GM19239 (cell line): ENCODE results near the gene GIPC2.
"Not testable (repeated sequence)": the region's sequence is repeated elsewhere in the genome, so short reads cannot be mapped to it uniquely, and the experiment has no call there.

ENCODE experiments used
- DNase-seq: peaks from one replicate; pipeline ENCODE4 v3.0.0; 2011; ENCODE audit warnings: low spot score; ENCODE audit not compliant: insufficient read length
- FAIRE-seq: peaks from 2 replicates; lab custom pipeline; 2011; peaks lifted over from hg19 to GRCh38; lab: Jason Lieb, UNC

The GIPC2 gene, protein sequence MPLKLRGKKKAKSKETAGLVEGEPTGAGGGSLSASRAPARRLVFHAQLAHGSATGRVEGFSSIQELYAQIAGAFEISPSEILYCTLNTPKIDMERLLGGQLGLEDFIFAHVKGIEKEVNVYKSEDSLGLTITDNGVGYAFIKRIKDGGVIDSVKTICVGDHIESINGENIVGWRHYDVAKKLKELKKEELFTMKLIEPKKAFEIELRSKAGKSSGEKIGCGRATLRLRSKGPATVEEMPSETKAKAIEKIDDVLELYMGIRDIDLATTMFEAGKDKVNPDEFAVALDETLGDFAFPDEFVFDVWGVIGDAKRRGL

DNA sequence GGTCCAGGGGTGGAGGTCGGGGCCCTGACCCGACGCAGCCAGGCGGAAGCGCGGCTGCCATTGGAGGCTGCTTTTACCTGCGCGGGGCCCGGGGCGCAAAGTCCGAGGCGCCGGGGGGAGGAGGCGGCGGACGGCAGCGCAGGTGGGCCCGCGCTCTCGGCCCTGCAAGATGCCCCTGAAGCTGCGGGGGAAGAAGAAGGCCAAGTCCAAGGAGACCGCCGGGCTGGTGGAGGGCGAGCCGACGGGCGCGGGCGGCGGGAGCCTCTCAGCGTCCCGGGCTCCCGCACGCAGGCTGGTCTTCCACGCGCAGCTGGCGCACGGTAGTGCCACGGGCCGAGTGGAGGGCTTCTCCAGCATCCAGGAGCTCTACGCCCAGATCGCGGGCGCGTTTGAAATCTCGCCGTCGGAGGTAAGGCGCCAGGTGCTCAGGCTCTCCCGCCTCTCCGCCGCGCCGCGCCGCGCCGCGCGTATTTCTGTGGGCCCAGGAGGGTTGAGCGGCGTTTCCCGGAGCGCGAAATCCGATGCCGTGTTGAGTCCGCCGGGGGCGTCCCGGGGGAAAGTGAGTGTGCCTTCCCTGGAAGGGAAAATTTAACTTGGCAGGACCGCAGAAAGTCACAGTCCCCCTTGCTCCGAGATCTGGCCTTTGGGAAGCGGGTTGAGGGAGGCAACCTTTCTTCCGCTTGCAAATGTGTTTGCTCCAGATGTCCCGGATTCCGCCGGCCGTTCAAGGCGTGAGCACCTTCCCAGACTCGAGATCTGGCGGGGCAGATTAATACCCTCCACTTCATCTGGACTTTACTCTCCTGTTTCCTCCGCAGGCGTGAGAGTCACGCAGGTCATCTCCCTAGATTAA lies at the start of gene GIPC2:
GIPC2 (plus strand) TSS at position 41 of the 853 bp plus-strand sequence; CDS start at position 170, 129 bp downstream.
- no peak for DNase-seq
- FAIRE-seq: no peak

DNA sequence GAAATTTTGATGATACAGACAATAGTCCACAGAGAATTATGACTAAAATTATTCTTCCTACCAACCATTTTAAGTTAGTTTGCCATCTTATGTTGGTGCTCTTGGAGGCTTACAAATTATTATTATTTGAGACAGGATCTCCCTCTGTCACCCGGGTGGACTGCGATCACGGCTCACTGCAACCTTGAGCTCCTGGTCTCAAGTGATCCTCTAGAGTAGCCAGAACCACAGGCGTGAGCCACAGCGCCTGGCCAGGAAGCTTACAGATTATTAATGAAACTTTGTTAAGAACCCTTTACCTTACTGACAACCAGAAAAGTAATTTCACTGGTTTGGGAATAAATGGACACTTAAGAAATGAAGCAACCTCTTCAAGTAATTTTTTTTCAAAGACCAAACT lies 49.0 kb upstream of the GIPC2 start:
- DNase-seq (no peak), FAIRE-seq (no peak)

DNA sequence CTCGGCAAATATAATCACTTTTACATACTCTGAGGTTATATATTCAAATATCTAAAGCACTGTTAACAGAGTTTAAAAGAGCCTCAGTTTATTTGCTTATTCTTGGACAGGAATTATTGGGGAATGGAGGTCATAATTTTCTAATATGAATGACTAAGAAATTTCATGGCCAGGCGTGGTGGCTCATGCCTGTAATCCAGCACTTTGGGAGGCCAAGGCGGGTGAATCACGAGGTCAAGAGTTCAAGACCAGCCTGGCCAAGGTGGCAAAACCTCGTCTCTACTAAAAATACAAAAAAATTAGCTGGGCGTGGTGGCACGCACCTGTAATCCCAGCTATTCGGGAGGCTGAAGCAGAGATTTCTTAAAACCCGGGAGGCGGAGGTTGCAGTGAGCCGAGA lies 45.2 kb upstream of the GIPC2 start:
- FAIRE-seq: not testable (repeated sequence)

DNA sequence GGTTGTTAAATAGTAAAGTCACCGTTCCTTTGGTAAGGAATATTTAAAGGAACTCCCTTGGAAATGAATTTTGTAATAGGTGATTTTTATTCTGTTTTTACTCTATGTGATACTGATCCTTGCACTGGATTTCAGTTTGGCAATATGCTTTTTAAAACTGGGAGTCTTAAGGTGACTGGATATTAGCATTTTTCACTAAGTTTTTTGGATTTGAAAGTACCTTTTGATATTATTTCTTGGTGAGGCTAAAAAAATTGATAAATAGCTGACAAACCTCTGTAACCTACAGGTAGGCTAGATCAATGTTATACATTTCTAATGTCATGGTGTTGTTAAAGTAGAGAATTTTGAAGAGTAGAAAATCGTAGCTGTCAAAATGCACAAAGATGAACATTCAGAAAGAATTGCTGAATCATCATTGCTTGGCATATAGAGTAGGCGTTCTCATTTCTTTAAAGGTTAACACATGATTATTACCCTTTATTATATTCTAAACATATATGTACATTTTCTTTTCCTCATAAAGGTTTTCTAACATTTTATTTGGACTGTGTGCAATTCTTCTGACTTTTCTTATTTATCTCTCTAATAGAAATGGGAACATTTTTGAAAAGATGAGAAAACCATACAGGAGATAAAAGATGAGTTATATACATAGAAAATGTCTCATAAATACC lies 42.6 kb upstream of the GIPC2 start:
- peak; percentile 82 for FAIRE-seq
- DNase-seq: no peak

More for the DNA sequence above, 45.2 kb upstream of the GIPC2 start:
- not testable (repeated sequence) for DNase-seq

DNA sequence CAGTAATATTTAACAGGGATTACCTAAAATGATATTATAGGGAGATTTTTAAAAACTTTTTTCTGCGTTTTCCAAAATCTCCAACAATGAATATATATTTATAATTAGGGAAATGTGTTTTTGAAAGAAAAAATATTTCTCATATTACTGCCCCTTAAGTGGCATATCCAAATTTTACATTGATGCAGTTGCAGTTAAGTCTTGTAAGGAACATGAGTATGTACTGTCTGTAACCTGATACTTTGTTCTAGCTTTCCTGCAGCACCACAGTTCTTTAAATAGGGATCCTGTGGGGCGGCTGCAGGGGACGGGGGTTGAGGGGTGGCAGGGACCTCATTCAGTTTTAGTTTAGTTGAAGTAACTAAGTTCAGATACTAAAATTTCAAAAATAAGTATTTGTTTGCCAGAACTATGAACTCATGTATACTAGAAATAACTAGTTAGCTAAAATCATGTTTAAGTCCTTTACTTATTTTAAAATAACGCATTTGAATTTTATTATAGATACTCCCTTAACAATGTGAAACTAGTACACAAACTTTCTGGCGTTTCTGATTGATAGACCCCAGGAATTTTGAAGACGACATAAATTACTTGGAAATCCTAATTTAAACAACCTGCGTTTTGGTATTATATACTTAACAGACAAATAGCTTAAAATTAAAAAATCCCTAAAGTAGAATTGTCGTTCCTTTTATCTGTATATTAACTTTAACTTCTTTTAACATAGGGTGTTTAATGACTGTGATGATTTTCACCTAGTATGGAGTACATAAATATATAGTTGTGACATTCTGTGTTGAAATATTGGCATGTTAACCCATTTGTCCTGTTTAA lies 41.7 kb upstream of the GIPC2 start:
- FAIRE-seq: no peak
- DNase-seq: peak; percentile 8

DNA sequence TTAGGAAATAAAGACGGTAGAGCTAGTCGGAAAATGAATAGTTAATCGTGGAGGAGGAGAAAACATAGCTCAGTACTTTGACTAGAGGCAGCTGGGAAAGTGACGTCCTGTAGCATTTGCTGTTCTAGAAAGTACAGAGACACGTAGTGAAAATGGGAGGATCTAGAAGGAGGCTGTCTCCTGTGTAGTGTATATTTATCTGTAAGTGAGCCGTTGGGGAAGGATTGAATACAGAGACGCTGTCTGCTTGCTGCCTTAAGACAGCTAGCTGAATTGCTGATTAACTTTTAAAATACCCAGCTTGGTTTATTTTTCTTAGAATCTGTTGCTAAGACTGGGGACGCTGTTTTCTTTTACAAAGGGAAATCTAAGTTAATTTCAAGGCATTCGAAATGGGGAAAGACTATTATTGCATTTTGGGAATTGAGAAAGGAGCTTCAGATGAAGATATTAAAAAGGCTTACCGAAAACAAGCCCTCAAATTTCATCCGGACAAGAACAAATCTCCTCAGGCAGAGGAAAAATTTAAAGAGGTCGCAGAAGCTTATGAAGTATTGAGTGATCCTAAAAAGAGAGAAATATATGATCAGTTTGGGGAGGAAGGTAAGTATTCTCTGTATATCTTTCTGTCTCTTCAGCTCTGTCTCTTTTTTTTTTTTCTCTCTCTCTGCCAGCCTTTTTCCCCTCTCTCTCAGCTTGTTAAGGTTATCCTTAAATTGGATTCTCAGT lies 40.9 kb upstream of the GIPC2 start, which contains the start of gene DNAJB4:
DNAJB4 (plus strand) TSS at position 221 of the 729 bp plus-strand sequence; CDS start at position 393, 172 bp downstream.
- FAIRE-seq (peak; percentile 98), DNase-seq (peak; percentile 44)

DNA sequence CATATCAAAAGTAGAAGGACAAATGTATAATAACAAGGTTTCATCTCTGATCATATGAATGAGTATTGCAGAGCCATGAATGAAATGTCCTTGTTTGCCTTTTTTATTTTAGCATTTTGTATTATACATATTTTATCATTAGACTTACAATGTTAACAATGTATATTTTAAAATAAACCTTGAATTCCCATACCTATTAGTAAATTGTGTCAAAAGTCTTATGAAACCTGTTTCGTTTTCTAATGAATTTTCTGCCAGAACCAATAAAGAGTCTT lies 40.4 kb upstream of the GIPC2 start:
- FAIRE-seq (peak; percentile 39), DNase-seq (no peak)

DNA sequence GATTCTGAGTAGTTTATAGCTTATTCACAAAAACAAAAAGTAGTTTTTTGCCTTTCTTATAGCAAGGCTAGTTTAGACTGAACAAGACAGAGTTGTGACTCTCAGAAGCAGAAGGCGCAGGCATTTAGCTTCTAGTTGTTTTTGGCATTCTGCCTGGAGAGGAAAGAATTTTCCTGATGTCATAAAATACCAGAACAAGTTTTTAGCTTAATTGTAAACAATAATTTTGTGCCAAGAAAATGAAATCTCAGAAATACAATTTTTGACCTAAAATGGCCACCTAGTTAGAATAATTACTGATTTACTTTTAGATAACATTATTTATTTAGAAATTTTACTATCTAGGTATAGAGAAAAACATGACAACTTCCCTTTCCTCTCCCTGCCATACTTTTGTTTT lies 40.0 kb upstream of the GIPC2 start:
- DNase-seq (no peak), FAIRE-seq (no peak)

DNA sequence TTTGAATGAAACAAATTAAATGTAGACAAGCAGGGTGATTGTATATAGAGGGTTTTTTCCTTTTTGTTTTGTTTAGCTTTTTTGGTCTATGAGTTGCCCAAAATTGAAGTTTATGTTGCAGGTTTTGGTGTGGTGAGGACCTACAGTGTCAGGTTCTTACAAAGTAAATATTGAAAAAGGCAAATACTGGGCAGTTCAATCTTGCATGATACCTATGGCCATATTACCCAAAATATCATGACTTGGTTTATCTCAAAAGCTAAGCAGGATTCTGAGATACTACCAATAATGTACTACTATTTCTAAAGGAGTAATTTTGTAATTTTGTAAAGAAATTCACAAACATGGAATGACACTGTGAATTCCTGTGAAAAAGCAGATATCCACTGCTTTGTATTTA lies 39.2 kb upstream of the GIPC2 start:
- DNase-seq (no peak), FAIRE-seq (peak; percentile 75)

DNA sequence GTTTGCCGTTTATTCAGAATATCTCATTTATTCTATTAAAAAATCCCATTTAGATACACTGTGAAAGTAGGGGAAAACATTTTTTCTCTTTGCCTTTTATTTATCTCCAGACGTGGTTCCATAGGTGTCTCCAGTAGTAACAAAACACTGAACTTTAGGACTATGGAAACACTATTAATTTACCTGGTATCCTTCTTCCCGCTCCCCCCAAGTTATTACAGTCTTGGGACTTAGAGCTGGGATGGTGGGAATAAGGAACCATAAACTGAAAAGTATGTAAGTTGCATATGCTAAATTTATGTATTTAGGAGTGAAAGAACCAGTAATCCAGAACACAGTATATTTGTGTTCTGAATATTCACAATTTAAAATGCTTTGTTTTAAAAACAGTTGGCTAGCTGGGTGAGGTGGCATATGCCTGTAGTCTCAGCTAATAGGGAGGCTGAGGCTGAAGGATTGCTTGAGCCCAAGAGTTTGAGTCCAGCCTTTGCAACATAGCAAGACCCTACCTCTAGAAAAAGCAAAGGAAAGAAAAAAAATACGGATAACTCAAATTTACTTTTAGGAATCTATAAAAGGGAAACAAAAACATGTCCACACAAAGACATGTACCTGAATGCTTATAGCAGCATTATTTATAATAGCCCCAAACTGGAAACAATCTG lies 38.0 kb upstream of the GIPC2 start:
- DNase-seq (no peak), FAIRE-seq (no peak)

DNA sequence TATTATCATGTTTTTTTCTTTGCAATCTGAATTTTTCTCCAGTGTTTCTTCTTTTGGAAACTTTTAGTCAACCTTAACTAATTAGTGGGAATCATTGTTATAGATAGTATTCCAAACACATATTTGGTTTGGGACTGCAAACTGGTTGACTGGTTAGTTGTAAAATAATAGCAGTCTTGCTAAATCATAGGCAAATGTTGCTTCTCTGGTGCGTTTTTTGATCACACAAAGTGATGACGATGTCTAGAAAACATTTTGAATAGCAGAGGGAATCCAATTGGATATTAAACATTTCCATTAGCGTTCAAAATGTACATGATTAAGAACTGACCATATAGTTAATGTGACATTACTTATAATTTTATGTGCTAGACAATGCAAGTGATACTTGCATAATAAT lies 36.5 kb upstream of the GIPC2 start:
- DNase-seq (no peak), FAIRE-seq (no peak)

DNA sequence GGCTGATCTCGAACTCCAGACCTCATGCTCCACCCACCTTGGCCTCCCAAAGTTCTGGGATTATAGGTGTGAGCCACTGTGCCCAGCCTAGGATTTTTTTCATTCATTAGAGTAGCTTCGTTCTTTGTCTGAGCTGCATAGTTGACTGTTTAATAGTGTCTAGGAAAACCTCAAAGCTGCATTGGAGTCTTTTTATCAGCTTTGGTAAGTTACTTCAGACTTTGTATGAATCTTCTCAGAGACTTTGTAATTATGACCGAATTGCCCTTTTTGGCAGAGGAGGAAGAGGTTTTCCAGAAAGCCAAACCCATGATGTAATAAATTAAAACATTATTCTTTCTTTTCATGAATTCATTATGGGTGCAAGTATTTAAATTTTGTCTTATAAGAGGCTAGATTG lies 35.9 kb upstream of the GIPC2 start:
- no peak for FAIRE-seq
- no peak for DNase-seq

DNA sequence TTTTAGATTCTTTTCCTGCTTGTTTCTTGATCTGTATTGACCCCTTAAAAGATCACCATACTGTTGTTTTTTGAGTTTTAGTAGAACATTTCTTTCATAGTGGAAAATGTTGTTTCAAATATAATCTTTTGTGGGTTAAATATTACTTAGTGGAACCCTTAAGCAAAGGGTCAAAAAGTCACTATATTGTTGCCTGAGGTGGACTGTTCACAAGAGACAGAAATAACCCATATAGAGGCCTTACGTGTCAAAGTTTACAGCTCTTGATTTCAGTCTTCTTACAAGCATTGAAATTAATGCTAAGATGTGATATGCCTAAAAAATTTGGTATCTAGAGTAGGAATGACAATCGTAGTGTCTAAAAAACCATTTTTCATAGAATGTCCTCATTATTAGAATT lies 34.7 kb upstream of the GIPC2 start:
- FAIRE-seq (peak; percentile 11), DNase-seq (no peak)

DNA sequence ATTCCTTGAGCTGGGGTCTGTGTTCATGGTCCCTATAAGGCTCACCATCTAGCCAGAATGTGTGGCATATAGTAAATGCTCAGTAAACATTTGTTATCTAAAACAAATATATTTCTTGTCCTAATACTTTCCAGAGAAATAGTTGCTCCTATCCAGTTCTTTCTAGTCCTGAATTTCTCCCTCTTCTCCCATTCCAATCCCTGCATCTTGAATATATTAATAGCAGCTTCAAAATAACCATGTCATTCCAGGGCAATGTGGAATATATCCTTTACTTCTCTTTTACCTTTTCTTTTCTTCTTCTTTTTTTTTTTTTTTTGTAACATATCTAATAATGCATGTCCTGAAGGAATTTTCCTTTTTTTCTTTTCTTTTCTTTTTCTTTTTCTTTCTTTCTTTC lies 30.6 kb upstream of the GIPC2 start:
- FAIRE-seq: no peak
- no peak for DNase-seq

DNA sequence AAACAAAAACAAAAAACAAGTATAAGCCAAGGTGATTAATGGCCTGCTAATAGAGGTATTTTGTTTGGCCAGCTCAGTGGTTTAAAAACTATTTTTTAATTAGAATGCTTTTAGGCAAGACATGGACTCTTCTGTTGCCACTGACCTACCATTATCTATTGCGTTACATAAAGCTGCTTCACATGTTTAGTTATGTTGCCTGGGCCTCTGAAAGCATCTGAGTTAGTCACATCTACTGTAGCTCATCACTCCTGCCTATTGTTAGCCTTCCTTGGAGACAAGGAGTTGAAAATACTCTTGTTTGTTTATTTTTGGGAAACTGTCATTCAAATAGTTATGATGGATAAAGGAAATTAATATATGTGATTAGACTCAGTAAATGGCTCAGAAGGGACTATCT lies 26.7 kb upstream of the GIPC2 start:
- DNase-seq: no peak
- no peak for FAIRE-seq

DNA sequence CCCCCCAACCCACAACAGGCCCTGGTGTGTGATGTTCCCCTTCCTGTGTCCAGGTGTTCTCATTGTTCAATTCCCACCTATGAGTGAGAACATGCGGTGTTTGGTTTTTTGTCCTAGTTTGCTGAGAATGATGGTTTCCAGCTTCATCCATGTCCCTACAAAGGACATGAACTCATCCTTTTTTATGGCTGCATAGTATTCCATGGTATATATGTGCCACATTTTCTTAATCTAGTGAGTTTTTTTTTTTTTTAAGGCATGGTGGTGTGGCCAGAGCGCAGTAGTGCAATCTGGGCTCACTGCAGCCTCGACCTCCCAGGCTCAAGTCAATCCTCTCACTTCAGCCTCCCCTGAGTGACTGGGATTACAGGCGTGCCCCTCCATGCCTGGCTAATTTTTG lies 24.6 kb upstream of the GIPC2 start:
- not testable (repeated sequence) for FAIRE-seq, DNase-seq

DNA sequence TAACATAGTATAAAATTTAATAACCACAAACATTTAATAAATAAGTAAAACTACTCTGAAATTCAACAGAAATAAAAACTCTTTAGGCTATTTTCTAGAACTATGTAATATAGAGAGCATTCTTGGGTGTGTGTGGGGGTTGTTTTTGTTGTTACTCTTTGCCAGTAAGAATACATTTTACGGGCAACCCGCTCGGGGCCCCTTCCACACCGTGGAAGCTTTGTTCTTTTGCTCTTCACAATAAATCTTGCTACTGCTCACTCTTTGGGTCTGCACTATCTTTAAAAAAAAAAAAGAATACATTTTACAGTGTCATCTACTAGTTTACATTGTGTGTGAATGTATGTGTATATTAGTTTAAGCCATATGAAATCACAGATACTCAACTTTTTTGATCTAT lies 16.0 kb upstream of the GIPC2 start:
- no peak for DNase-seq
- no peak for FAIRE-seq

DNA sequence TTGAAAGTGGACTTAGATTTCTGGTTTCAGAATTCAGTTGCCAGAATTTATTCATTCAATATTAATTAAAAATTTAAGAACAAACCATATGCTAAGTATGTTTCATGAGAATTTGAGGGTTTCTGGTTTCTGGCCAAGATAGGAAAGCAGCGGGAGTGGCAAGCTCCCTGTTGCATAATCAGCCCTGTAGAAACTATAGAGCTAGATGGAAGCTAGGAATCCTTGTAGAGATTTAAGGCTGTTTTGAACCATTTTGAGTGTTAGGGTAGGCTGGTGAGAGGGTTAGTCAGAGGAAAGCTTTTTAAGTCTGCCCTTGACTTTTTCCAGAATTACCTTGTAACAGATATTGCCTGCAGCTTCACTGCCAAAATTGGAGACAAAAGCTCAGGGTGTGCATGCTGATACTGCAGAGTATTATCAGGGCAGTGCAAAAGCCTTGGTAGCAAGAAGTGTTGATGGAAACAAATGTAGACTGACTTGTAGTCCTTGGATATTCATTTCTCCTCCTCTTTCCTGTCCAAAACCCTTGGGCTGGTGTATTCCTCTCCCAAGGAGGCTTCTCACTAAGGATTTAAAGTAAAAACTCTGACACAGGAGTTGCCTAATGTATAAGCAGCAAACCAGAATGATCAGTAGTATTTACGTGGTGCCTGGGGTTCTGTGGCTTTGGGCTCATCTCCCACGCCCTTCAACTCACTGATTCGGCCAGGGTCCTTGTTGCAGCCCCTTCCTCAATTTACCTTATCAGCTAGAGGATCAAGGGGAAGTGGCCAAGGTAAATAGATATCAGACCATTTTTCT lies 12.6 kb upstream of the GIPC2 start:
- no peak for DNase-seq

More for the DNA sequence above, 12.6 kb upstream of the GIPC2 start:
- no peak for FAIRE-seq
